DMS 273 (cell line): Measurements from ENCODE around the gene EN1.
A peak's percentile ranks its signal among the peaks of the same experiment; 100 is the strongest.

Experiments used
- DNase-seq: peaks from one replicate; lab custom pipeline; 2025; ENCODE audit not compliant: unreplicated experiment; lab: John Stamatoyannopoulos, UW

The EN1 gene

GRCh38 chr2:118844261-118845004, 3.0 kb downstream of the EN1 start:
- no peak for DNase-seq

DNA sequence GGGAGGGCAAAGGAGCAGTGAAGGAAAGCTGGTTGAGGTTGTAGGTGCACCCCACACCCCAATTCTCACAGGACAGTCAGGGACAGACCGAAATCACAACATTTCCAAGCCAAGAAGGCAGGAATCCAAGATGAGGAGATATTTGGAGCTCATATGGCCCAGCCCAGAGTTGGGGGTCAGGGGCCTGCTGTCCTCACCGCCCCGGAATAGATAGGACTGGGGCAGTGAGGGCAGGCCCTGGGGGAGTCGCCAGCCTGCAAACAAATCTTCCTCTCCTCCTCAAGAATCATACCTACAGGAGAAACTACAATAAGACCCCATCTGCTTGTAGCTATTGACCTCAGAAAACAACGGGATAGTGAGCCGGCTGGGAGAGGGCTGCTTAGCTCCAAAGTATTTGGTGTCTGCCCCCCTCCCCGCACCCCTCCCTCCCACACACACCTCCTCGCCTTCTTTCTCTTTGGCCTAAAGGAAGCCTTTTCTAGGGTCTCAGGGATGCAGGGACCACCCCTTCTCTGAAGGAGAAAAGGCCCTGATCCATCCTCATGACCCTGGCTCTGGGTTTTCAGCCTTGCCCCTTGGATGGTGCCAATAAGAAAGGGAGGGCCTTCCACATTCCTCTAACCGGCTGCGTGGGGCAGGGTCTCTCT, 3.8 kb downstream of the EN1 start:
- no peak for DNase-seq

- no peak for DNase-seq
These were observed 4.6 kb downstream of the EN1 start for GRCh38 chr2:118842661-118843482.

GRCh38 chr2:118841828-118842461, 5.5 kb downstream of the EN1 start:
- no peak for DNase-seq

DNA sequence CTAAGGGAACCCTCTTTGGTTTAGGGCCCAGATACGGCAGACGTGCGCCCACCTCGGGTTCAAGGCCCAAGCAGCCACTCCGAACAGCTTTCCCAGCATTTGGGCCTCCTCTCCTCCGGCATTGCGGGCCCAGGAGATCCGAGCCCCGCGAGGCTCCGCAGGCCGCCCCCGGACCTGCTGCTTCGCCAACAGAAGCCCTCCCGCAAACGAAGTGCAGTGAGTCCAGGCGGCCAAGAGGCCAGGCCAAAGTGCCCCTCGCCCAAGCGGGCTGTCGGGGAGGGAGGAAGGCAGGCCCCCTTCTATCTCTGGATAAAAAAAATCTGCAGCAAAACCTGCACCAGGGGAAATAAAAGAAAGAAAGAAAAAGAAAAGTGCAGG, 6.0 kb downstream of the EN1 start:
- DNase-seq, result no peak

GRCh38 chr2:118838741-118839455, 8.6 kb downstream of the EN1 start:
- no peak for DNase-seq

DNA sequence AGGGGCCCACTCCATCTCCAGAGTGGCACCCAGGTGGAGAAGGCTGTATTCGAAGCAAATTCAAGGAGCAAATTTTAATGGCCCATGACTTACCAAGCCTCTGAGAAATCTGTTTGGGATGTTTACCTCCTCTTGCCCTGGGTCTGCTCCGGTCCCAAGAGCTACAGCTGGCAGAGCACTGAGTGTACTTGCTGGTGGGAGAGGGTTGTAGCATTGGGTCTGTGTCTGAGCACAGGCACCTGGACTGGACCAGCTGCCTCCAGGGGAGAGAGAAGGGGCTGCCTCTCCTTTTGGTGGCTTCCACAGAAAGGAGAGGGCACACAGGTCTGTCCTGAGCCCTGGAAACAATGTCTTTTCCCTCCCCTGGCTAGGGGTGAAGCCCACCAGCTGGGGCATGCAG, 9.8 kb downstream of the EN1 start:
- DNase-seq, result no peak

DNA sequence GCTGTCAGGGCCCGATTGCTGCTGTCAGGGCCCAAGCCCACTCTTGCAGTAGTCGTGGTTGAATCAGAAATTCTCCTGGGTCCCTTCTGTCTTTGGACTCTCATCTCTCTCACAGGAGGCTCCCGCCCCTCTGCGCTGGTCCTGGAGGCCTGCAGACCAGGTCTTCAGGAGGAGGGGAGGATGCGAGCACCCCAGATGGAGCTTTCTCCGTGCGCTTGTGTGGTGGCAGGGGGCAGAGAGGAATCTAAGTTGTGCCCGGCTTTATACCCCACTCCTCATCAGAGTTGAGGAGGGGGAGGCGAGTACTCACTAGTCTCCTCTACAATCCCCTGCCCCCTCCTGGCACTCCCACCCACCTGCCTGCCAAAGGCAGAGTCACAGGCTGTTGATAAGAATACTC, 10.4 kb downstream of the EN1 start:
- no peak for DNase-seq

DNA sequence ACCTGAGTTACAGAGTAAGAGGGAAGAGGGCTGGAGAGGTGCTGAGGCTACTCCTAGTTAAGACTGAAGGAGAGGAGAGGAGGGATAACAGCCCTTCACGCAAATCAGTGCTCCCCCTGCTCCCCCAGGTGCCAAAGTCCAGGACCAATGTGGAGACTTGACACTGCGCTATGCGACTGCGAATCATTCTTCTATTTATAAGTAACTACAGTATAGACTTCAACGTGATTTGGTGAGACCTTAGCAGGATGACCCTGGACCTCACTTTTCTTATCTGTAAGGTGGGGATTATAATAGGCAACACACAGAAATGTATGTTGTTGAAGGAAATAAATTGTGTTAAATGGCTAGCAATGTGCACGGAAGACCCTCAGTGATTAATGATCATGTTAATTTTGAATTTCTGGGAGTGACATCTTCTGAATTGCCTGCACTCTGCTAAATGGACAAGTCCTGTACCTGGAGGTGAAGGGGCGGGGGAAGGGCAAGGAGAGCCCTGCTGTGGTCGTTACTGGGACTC, 11.0 kb downstream of the EN1 start:
- no peak for DNase-seq

DNA sequence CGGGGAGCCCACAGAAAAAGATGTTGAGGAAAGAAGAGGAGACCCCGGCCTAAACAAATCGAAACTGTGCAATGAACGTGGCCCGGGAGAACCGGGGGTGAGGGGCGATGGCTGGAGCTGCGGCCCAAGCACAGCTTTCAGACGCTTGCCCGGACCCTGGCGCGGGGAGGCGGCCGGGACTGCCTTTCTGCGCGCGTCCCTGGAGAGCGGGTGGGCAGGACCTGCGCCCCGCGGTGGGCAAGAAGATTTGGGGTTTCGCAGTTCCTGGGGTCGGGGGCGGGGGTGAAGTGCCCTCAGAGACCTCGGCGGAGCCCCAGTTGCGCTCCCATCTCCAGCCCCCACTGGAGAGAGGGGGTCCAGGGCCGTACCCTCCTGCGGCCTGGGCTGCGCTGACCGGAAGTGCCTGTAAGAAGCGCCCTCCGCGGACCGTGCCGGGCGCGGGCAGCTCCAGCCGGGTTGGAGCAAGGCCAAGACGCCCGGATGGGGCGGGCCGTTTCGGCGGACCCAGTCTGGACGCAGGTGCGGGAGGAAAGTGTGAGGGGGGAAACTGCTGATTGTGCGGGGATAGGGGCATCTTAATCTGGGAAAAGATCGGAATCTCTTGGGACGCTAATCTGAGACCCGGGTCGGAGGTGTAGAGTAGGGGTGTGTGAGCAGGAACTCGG, 11.6 kb downstream of the EN1 start:
- peak; percentile 18 for DNase-seq

- peak; percentile 21 for DNase-seq
These were observed 12.3 kb downstream of the EN1 start for GRCh38 chr2:118834901-118835745.

DNA sequence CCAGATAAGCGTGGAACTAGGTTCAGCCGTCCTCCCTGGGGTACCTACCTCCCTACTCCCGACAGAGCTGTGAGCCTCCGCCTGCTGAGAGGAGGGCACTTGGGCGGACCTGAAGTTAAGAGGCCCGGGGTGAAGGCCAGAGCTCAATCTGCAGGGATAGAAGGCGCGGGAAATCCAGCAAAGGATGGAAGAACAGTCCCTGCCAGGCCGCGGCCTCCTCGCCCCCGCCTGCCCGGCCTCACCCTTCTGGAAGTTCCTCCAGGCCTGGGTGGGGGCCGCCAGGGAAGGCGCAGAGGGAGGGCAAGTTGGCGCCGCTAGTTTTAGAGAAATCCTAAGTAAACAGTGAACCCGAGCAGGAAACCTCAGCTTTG, 13.0 kb downstream of the EN1 start:
- no peak for DNase-seq

DNA sequence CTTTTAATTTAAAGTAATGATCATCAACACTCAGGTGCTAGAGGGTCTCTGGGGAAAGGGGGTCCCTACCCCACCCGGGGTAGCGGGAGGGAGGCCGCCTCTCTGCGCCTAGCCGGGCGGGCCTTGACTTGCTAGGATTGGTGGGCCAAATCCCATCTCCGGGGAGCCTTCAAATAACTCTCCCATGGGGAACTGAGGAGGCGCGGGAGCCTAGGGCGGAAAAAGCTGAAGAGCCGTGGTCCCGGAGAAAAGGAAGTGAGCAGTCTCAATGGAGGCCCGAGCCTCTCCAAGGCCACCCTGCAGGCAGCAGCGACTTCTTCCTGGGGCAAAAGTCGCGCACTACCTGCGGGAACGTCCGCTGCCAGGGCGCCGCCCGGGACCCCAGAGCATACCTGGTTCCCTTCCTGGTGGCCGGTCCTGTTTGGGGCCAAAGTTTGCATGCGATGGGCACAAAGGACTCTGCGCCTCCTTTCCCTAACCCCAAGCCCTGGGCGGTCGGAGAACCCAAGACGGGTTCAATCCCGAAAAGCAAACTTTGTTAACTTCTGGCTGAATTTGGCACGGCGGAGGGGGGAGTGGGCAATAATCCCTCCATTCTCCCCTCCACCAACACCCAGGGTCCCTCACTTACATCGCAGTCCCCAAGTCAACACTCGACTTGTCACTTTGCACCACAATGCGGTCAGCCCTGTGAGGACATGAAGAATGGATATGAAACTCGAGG, 13.6 kb downstream of the EN1 start:
- no peak for DNase-seq

DNA sequence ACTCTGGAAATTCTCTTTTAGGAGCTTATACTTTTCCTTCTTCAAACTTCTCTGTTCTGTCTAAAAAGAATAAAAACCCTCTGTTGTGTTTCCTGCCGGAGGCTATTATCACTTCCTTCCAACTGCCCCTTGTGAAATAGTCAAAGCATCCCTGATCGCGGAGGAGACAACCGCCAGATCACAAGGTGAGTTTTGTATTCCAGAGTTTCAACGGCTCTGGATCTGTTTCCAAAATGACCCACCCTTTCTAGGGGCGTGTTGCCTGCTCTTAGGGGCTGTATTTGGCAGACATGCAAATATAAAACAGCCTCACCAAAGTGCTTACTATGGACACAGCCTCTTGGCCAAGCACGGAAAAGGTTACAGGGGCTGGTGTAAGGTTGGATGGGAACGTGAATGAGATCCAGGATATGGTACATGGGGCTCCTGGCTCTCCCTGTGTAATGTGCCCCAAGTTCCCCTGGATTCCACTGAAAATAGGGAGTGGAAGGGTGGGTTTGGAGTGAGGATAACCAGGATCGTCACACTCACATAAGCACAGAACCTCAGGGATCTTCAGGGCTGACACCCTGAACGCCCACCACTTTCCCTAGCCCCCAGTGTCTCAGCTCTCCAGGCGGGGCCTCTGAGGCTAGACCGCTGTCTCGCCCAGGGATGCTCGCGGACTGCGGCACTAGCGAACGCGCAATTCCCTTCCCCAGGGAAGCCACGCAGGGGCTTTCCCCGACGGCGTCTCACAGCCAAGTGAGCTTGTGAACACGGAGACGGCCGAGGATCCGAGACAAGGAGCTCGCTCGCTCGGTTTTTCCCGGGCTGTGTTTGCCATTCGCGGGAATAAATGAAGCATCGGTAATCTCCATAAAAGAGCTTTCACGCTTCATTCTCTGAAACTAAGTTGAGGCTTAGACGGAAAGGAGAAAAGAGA, 14.4 kb downstream of the EN1 start:
- no peak for DNase-seq

DNA sequence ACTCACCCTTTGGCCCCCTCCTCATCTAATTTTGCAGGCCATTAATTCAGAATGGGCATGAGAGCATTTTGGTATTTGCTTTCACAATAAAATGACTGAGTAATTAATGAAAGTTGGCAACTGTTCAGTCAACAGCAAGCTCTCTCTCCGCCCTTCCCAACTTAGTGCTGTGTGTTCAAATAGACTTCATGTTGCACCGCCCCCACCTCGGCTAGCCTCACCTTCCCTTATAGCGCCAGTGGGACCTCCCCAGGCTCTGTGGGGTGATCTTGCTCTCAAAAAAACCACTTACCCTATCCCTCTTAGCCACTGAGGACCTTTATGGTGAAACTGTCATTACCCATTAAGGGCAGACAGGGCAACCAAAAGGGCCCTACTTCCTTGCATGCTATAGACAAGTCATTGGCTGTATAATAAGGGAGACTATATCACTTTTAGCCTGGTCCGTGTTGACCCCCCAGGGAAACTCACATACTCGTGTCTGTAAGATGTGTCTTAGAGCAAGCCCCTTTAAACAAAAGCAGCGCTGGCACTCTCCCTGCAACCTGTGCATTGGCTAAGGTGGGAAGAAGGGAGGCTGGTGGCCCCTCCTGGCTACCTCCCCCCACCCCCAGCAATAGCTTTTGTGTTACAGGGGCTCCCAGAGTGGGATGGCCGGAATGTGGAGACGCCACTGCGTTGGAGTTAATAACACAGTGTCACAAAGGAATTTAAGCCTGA, 15.2 kb downstream of the EN1 start:
- DNase-seq, result no peak

DNA sequence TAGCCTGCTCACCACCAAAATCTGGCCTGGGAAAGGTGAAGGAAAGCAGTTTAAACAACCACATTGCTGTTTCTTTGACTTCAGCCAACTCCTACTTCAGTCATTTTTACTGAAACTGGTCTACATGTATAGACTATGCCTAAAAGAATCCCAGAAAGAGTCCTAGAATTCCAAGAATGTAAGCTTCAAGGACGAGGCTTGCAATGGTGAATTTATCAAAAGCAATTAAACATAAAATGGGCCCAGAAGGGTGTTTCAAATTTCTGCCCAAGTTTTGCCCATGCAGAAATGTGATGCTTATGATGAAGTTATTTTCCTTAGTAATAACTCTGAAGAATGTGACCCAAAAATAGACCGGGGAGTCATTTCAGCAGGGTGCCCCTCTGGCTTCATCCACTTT, 16.6 kb downstream of the EN1 start:
- no peak for DNase-seq

GRCh38 chr2:118830118-118830517, 17.3 kb downstream of the EN1 start:
- no peak for DNase-seq
